ENCODE data around the gene PCYT1B.

GRCh38 chrX:24610516-24610915 is 36.6 kb downstream of the PCYT1B start:
- TF ChIP-seq CTCF (IDR thresholded peaks at IDR 0.05 in 4 of 5, conservative IDR thresholded peaks at IDR 0.05 in 1 of 5) (no peak), POLR2A (IDR thresholded peaks at IDR 0.05) (no peak)

Measured in gastrocnemius medialis (tissue), 4 donors.